PC-3 (cell line): Measurements from ENCODE around the gene C5orf63. TPM values are rescaled to one million over a fixed set of nuclear protein-coding genes. Genes with fewer than 3 reads are reported as not detected.

Source experiments
- ATAC-seq: fragments of 200-7000 bp; cut with Tn5 transposase; 2 replicates; pipeline ENCODE4 v1.9.1; 2020; ENCODE audit warnings: mild to moderate bottlenecking, moderate library complexity
- BruUV-seq: library from RNA; stranded (reverse); fragments of 400-500 nt; replicated peaks from 2 replicates; lab custom pipeline; 2021; lab: Mats Ljungman, UMichigan
- CTCF ChIA-PET: fragments of 300-600 bp; sonication (Branson Sonifier 250); formaldehyde crosslinking; loops from one replicate; lab custom pipeline; 2022; ENCODE audit warnings: antibody characterized with exemption; lab: Charles Lee
- POLR2A ChIA-PET: fragments of 300-600 bp; sonication (Branson Sonifier 250); formaldehyde crosslinking; loops from one replicate; lab custom pipeline; 2022; ENCODE audit warnings: antibody characterized with exemption; ENCODE audit not compliant: unreplicated experiment; lab: Charles Lee
- DNase-seq: peaks from one replicate; pipeline ENCODE4 v3.0.0-alpha.2; 2015
- H2AFZ ChIP-seq: fragments of 300-600 bp; sonication (generic); 2 replicates; pipeline ENCODE4 v1.6.0; 2016; ENCODE audit warnings: antibody characterized with exemption, low read length
- H3F3A ChIP-seq: fragments of 300-600 bp; sonication (generic); one replicate; pipeline ENCODE4 v1.6.0; 2017; ENCODE audit warnings: antibody characterized with exemption, low read length, control low read depth, mild to moderate bottlenecking; ENCODE audit not compliant: unreplicated experiment
- H3K27ac ChIP-seq: fragments of 300-600 bp; sonication (generic); 2 replicates; pipeline ENCODE4 v1.5.1; 2016; ENCODE audit warnings: mild to moderate bottlenecking, low read length
- H3K27me3 ChIP-seq: fragments of 300-600 bp; sonication (generic); 2 replicates; pipeline ENCODE4 v1.6.1; 2016; ENCODE audit warnings: low read length, mixed read lengths
- H3K36me3 ChIP-seq: fragments of 300-600 bp; sonication (generic); 2 replicates; pipeline ENCODE4 v1.6.1; 2016; ENCODE audit warnings: low read depth, mixed run types, low read length, mixed read lengths
- H3K4me1 ChIP-seq: fragments of 300-600 bp; sonication (generic); 2 replicates; pipeline ENCODE4 v1.5.1; 2016; ENCODE audit warnings: low read length; ENCODE audit not compliant: insufficient read depth
- H3K4me2 ChIP-seq: fragments of 300-600 bp; sonication (generic); 2 replicates; pipeline ENCODE4 v1.6.0; 2016; ENCODE audit warnings: low read length
- H3K4me3 ChIP-seq: fragments of 300-600 bp; sonication (generic); 2 replicates; pipeline ENCODE4 v1.5.1; 2016; ENCODE audit warnings: mild to moderate bottlenecking, low read length, mixed read lengths
- H3K79me2 ChIP-seq: fragments of 300-600 bp; sonication (generic); 2 replicates; pipeline ENCODE4 v1.6.1; 2017; ENCODE audit warnings: low read length, mixed read lengths
- H3K9ac ChIP-seq: fragments of 300-600 bp; sonication (generic); 2 replicates; pipeline ENCODE4 v1.6.0; 2016; ENCODE audit warnings: mild to moderate bottlenecking, low read length
- H3K9me2 ChIP-seq: fragments of 300-600 bp; sonication (generic); replicated peaks from 2 replicates; pipeline ENCODE4 v1.6.1; 2016; ENCODE audit warnings: mixed run types, low read length, mixed read lengths
- H3K9me3 ChIP-seq: fragments of 300-600 bp; sonication (generic); 2 replicates; pipeline ENCODE4 v1.6.1; 2016; ENCODE audit warnings: low read length, mixed read lengths
- H4K20me1 ChIP-seq: fragments of 300-600 bp; sonication (generic); 2 replicates; pipeline ENCODE4 v1.6.1; 2016; ENCODE audit warnings: low read length, mixed read lengths
- EZH2 ChIP-seq: fragments of 300-600 bp; sonication (generic); IDR thresholded peaks from one replicate; pipeline ENCODE4 v1.6.1; 2017; ENCODE audit warnings: antibody characterized with exemption, mild to moderate bottlenecking, low read length; ENCODE audit not compliant: unreplicated experiment
- EZH2phosphoT487 ChIP-seq: fragments of 300-600 bp; sonication (generic); IDR thresholded peaks from 2 replicates; pipeline ENCODE4 v1.6.1; 2018; ENCODE audit warnings: mild to moderate bottlenecking, antibody characterized with exemption, low read length, borderline replicate concordance
- intact Hi-C: fragments of 100-400 bp; cut with micrococcal nuclease; formaldehyde crosslinking; loops from 2 replicates; pipeline ENCODE4 v1.9.0; 2023
- total RNA-seq: library from RNA; depleted of rRNA; stranded (reverse); fragments of >200 nt; gene quantifications from 2 replicates; pipeline ENCODE4 v1.2.3, GENCODE V29; 2014
- TF ChIP-seq, protein P1 (sequence below): fragments of 300-600 bp; sonication (generic); conservative IDR thresholded peaks from 2 replicates; pipeline ENCODE4 v1.5.1; 2017; ENCODE audit warnings: antibody characterized with exemption, low read depth, mild to moderate bottlenecking, low read length

The C5orf63 gene
- total RNA-seq, 1 experiment from 2014 or later: 3.7 TPM

DNA sequence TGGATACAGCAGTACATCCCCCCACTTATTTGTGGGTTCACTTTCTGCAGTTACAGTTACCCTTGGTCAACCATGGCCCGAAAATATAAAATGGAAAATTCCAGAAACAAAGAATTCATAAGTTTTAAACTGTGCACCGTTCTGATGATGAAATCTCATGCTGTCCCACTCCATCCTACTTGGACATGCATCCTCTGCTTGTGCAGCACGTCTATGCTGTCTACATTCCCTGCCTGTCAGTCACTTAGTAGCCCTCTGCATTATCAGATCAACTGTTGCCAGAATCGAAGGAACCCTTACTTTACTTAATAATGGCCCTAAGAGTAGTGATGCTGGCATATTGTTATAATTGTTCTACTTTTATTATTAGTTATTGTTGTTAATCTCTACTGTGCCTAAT lies 57.6 kb downstream of the C5orf63 start:
- ChIA-PET POLR2A (no interaction called here), CTCF (no interaction called here)
- ATAC-seq: no peak
- H3K27ac ChIP-seq: no peak overlapping the region
- H4K20me1 ChIP-seq: no peaks in the 10 kb centered on the region
- no peaks in the 10 kb centered on the region for H3K4me1 ChIP-seq
- H3K4me2 ChIP-seq: no peak overlapping the region
- no peaks in the 10 kb centered on the region for H3K9me3 ChIP-seq
- no peaks in the 10 kb centered on the region for H3F3A ChIP-seq
- no peak overlapping the region for H2AFZ ChIP-seq
- H3K9me2 ChIP-seq: no peaks in the 10 kb centered on the region
- no peak overlapping the region for H3K9ac ChIP-seq
- intact Hi-C loops: no loop called here
- no peak for DNase-seq
- TF ChIP-seq EZH2phosphoT487 (no peak), EZH2 (no peak)
- TF ChIP-seq, protein P1, sequence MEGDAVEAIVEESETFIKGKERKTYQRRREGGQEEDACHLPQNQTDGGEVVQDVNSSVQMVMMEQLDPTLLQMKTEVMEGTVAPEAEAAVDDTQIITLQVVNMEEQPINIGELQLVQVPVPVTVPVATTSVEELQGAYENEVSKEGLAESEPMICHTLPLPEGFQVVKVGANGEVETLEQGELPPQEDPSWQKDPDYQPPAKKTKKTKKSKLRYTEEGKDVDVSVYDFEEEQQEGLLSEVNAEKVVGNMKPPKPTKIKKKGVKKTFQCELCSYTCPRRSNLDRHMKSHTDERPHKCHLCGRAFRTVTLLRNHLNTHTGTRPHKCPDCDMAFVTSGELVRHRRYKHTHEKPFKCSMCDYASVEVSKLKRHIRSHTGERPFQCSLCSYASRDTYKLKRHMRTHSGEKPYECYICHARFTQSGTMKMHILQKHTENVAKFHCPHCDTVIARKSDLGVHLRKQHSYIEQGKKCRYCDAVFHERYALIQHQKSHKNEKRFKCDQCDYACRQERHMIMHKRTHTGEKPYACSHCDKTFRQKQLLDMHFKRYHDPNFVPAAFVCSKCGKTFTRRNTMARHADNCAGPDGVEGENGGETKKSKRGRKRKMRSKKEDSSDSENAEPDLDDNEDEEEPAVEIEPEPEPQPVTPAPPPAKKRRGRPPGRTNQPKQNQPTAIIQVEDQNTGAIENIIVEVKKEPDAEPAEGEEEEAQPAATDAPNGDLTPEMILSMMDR: no peak
- H3K36me3 ChIP-seq: no peaks in the 10 kb centered on the region
- H3K79me2 ChIP-seq: no peaks in the 10 kb centered on the region
- H3K27me3 ChIP-seq: no peaks in the 10 kb centered on the region
- no TSS peak for BruUV-seq
- no peak overlapping the region for H3K4me3 ChIP-seq

DNA sequence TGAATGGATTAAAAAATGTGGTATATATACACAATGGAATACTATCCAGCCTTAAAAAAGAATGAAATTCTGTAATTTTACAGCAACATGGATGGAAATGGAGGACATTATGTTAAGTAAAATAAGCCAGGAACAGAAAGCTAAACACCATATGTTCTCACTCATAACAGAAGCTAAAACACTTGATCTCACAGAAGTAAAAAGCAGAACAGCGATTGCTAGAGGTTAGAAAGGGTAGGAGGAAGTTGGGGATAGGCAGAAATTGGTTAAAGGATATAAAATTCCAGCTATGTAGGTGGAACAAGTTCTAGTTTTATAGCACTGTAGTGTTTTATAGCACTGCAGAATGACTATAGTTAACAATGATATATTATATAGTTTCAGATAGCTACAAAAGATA lies 58.7 kb downstream of the C5orf63 start:
- intact Hi-C loops: no loop called here
- no peak overlapping the region for H3K27ac ChIP-seq
- H3K27me3 ChIP-seq: no peaks in the 10 kb centered on the region
- no peaks in the 10 kb centered on the region for H3K4me1 ChIP-seq
- H3K4me2 ChIP-seq: no peak overlapping the region
- H3K4me3 ChIP-seq: no peak overlapping the region
- ChIA-PET CTCF (interaction anchor here (0.6 kb wide), 1 partner anchor 55 kb away, joined by 3 read pairs; no protein-coding TSS in a partner anchor), POLR2A (no interaction called here)
- no peaks in the 10 kb centered on the region for H3K9me2 ChIP-seq
- no peaks in the 10 kb centered on the region for H3K36me3 ChIP-seq
- no peak for DNase-seq
- TF ChIP-seq EZH2phosphoT487 (no peak), EZH2 (no peak)
- TF ChIP-seq, protein P1: no peak
- no peaks in the 10 kb centered on the region for H4K20me1 ChIP-seq
- no peaks in the 10 kb centered on the region for H3F3A ChIP-seq
- H3K9ac ChIP-seq: no peak overlapping the region
- BruUV-seq: no TSS peak
- no peaks in the 10 kb centered on the region for H3K79me2 ChIP-seq
- H3K9me3 ChIP-seq: no peaks in the 10 kb centered on the region
- no peak overlapping the region for H2AFZ ChIP-seq
- no peak for ATAC-seq

DNA sequence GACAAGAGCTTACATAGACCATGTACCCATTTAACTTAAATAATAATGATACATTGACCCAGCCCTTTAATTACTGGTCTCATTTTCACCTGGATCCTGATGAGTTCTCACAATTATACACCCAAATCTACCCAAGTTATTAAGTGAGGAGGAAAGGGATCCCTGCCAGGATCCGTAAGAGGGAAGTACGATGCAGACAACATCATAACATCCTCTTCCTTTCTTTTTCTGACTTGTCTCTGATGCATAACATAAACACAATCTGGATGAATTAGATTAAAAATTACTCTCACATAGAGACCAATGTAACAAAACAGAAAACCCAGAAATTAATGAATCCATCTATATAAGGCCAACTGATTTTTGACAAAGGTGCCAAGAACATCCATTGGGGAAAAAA lies 59.9 kb downstream of the C5orf63 start:
- TF ChIP-seq, protein P1: no peak
- TF ChIP-seq EZH2phosphoT487: no peak
- TF ChIP-seq EZH2: no peak
- Histone ChIP-seq H3K4me1 (no peaks in the 10 kb centered on the region), H3K9ac (no peak overlapping the region), H3K4me3 (no peak overlapping the region), H3K27me3 (no peaks in the 10 kb centered on the region), H3K27ac (no peak overlapping the region), H3K9me2 (no peaks in the 10 kb centered on the region), H3K9me3 (no peaks in the 10 kb centered on the region), H3K4me2 (no peak overlapping the region), H4K20me1 (no peaks in the 10 kb centered on the region), H3K36me3 (no peaks in the 10 kb centered on the region), H2AFZ (no peak overlapping the region), H3K79me2 (no peaks in the 10 kb centered on the region), H3F3A (no peaks in the 10 kb centered on the region)
- BruUV-seq: no TSS peak
- DNase-seq: no peak
- CTCF ChIA-PET: no interaction called here
- intact Hi-C loops: no loop called here
- no peak for ATAC-seq
- POLR2A ChIA-PET: no interaction called here
